MCF 10A (cell line): ENCODE measurements around the gene RAD51B. TPM values are rescaled to one million over a fixed set of nuclear protein-coding genes. Genes with fewer than 3 reads are reported as not detected.

ENCODE experiments used
- BruUV-seq: library from RNA; stranded (reverse); fragments of 400-500 nt; replicated peaks from 2 replicates; lab custom pipeline; 2021; lab: Mats Ljungman, UMichigan
- CTCF ChIA-PET: fragments of 300-600 bp; sonication (Branson Sonifier 250); formaldehyde crosslinking; extraction: SDS; loops from one replicate; lab custom pipeline; 2021; ENCODE audit warnings: antibody characterized with exemption, inconsistent platforms; lab: Yijun Ruan, JAX
- POLR2A ChIA-PET: fragments of 300-600, 350-650 bp; sonication (Branson Sonifier 250); formaldehyde crosslinking; extraction: SDS; loops from one replicate; lab custom pipeline; 2020; ENCODE audit warnings: antibody characterized with exemption, inconsistent platforms; lab: Yijun Ruan, JAX
- DNase-seq: peaks from one replicate; pipeline ENCODE4 v3.0.0-alpha.2; 2018; ENCODE audit not compliant: unreplicated experiment
- H3K27ac Mint-ChIP-seq: one replicate; pipeline ENCODE4 v1.8.0; 2022; ENCODE audit warnings: mild to moderate bottlenecking, low read depth, mixed read lengths; ENCODE audit not compliant: unreplicated experiment
- H3K27me3 Mint-ChIP-seq: one replicate; pipeline ENCODE4 v1.8.0; 2022; ENCODE audit warnings: mixed read lengths; ENCODE audit not compliant: insufficient read depth, unreplicated experiment
- H3K36me3 Mint-ChIP-seq: one replicate; pipeline ENCODE4 v1.8.0; 2022; ENCODE audit warnings: mild to moderate bottlenecking, moderate library complexity, mixed read lengths; ENCODE audit not compliant: insufficient read depth, unreplicated experiment
- H3K4me1 Mint-ChIP-seq: one replicate; pipeline ENCODE4 v1.8.0; 2022; ENCODE audit warnings: mixed read lengths; ENCODE audit not compliant: insufficient read depth, unreplicated experiment
- H3K4me3 Mint-ChIP-seq: one replicate; pipeline ENCODE4 v1.8.0; 2022; ENCODE audit warnings: mild to moderate bottlenecking, moderate library complexity, mixed read lengths; ENCODE audit not compliant: unreplicated experiment
- H3K9me3 Mint-ChIP-seq: one replicate; pipeline ENCODE4 v1.8.0; 2022; ENCODE audit warnings: mixed read lengths; ENCODE audit not compliant: unreplicated experiment
- CTCF ChIP-seq: fragments of 200-600 bp; IDR thresholded peaks from one replicate; pipeline ENCODE4 v1.8.0; 2022; ENCODE audit warnings: antibody characterized with exemption, mild to moderate bottlenecking; ENCODE audit not compliant: unreplicated experiment
- intact Hi-C: fragments of 100-400 bp; cut with micrococcal nuclease; formaldehyde crosslinking; loops from 2 replicates; pipeline ENCODE4 v1.14.1; 2022
- total RNA-seq: library from RNA; stranded (reverse); gene quantifications from 2 replicates; pipeline ENCODE4 v1.2.3, GENCODE V29; 2022

RAD51B gene
- total RNA-seq, 1 experiment from 2014 or later = 14.6 TPM

- no TSS peak for BruUV-seq
- intact Hi-C loops = loop anchor here (5.0 kb wide), 3 partner anchors 109 to 451 kb away; no protein-coding TSS in a partner anchor
- CTCF ChIA-PET = interaction anchor here (0.5 to 9.5 kb wide), 11 partner anchors 206 to 600 kb away, joined by 3 to 128 read pairs (median 5); no protein-coding TSS in a partner anchor
Measured at GRCh38 chr14:68246074-68246785, 426.7 kb downstream of the RAD51B start.

GRCh38 chr14:68246786-68247105 is 427.2 kb downstream of the RAD51B start:
- no peaks in the 10 kb centered on the region for H3K36me3 Mint-ChIP-seq
- peaks cover 48% of the 10 kb centered on the region for H3K4me1 Mint-ChIP-seq
- no peak overlapping the region for H3K4me3 Mint-ChIP-seq
- TF ChIP-seq CTCF = no peak
- BruUV-seq = no TSS peak
- ChIA-PET POLR2A (interaction anchor here (0.5 to 13.7 kb wide), 9 partner anchors 13 to 570 kb away, joined by 3 to 267 read pairs (median 8); partner anchors contain the start of gene ZFP36L1), CTCF (interaction anchor here (0.9 to 9.5 kb wide), 10 partner anchors 294 to 599 kb away, joined by 3 to 128 read pairs (median 5); no protein-coding TSS in a partner anchor)
- no peaks in the 10 kb centered on the region for H3K27me3 Mint-ChIP-seq
- no peaks in the 10 kb centered on the region for H3K9me3 Mint-ChIP-seq
- intact Hi-C loops = loop anchor here (5.0 kb wide), 3 partner anchors 109 to 451 kb away; no protein-coding TSS in a partner anchor
- DNase-seq = no peak
- peak overlapping the region; percentile 43 for H3K27ac Mint-ChIP-seq

More at GRCh38 chr14:68246074-68246785, 426.7 kb downstream of the RAD51B start:
- POLR2A ChIA-PET = interaction anchor here (0.5 to 13.7 kb wide), 10 partner anchors 13 to 571 kb away, joined by 3 to 267 read pairs (median 6); partner anchors contain the start of gene ZFP36L1
- no peak for DNase-seq
- Mint-ChIP-seq H3K36me3 (no peaks in the 10 kb centered on the region), H3K4me3 (no peak overlapping the region), H3K27ac (peak overlapping the region; percentile 43), H3K4me1 (peaks cover 43% of the 10 kb centered on the region), H3K27me3 (no peaks in the 10 kb centered on the region), H3K9me3 (no peaks in the 10 kb centered on the region)
- no peak for TF ChIP-seq CTCF

- BruUV-seq = no TSS peak
- no peak for TF ChIP-seq CTCF
- Mint-ChIP-seq H3K4me1 (peaks cover 51% of the 10 kb centered on the region), H3K4me3 (no peak overlapping the region), H3K27me3 (no peaks in the 10 kb centered on the region), H3K36me3 (no peaks in the 10 kb centered on the region), H3K9me3 (no peaks in the 10 kb centered on the region), H3K27ac (no peak overlapping the region)
- intact Hi-C loops = loop anchor here (5.0 kb wide), 3 partner anchors 110 to 450 kb away; no protein-coding TSS in a partner anchor
- ChIA-PET POLR2A (interaction anchor here (0.6 to 13.7 kb wide), 14 partner anchors 14 to 570 kb away, joined by 3 to 267 read pairs (median 4); partner anchors contain the start of gene ZFP36L1), CTCF (interaction anchor here (0.6 to 9.5 kb wide), 20 partner anchors 12 to 599 kb away, joined by 3 to 128 read pairs (median 4); no protein-coding TSS in a partner anchor)
- no peak for DNase-seq
Measured at GRCh38 chr14:68247274-68247673, 427.7 kb downstream of the RAD51B start.
